NCI-H446 (cell line): ENCODE results near the gene NOP10.
"Not testable (repeated sequence)": the region's sequence is repeated elsewhere in the genome, so short reads cannot be mapped to it uniquely, and the experiment has no call there.

Source experiments
- DNase-seq, 2 experiments: peaks; one replicate each; lab custom pipeline; 2025; lab: John Stamatoyannopoulos, UW

NOP10 gene

DNA sequence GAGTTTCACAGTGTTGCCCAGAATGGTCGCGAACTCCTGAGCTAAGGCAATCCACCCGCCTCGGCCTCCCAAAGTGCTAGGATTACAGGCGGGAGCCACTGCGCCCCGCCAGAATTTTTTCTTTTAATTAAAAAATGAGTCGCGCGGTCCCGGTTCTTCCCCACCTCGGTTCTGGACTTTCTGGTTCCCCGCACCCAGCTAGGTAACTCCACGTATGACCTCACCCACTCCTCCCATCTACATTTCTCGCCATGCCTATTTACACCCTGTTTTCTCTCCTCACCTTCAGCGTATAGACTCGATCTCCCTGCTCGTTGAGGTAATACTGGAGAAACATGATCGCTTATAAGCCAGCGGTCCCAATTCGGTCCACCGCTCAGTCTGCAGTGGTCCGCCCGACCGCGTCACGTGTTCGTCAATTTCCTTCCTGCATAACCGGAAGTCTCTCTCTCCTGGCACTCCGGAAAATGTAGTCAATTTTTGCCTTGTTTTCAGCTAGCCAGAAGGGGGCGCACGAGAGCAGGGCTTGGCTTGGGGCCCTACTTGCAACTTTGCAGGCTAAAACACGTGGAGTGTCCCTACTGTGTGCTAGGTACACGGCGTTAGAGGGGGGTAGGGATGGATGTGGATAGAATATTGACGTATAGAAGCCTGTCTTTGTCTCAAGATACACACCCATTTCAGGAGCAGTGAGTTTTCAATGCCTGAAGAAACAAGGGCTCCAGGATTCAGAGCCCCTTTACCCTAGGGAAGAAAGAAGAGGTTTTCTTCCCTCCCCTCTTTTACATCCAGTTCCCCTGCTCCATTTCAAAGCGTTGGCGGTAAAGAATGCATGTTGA lies at the start of gene NOP10, which contains the start of gene NUTM1:
Gene NOP10 (minus strand): TSS at position 400 of the 839 bp plus-strand sequence. CDS start 63 bp downstream, at position 337.
Gene NUTM1 (plus strand): TSS at position 579 of the 839 bp plus-strand sequence. CDS start 382 bp downstream, outside the sequence.
- DNase-seq = peak; percentile 67 to 90

DNA sequence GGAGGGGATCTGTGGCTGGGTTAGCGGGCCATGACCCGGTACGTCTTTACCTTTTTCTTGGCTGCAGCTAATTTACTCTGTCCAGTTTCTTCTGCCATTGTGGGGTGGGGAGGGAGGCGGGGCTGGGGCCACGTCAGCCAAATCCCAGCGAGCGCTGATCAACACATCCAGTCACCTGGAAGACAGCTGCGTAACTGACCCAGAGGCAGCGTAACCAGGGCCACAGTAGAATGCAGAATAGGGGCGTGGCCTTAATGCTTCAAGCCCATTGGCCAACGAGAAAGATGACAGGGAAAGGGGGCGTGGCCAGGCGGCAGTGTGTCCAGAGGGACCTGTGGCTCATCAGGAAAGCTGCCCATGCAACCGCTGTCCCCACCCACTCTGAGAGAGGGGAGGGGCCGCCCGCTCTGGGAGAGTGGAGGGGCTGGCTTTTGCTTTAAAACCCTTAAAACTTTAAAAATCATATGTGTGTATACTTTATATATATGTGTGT lies 46.7 kb upstream of the NOP10 start:
- DNase-seq = not testable (repeated sequence)

DNA sequence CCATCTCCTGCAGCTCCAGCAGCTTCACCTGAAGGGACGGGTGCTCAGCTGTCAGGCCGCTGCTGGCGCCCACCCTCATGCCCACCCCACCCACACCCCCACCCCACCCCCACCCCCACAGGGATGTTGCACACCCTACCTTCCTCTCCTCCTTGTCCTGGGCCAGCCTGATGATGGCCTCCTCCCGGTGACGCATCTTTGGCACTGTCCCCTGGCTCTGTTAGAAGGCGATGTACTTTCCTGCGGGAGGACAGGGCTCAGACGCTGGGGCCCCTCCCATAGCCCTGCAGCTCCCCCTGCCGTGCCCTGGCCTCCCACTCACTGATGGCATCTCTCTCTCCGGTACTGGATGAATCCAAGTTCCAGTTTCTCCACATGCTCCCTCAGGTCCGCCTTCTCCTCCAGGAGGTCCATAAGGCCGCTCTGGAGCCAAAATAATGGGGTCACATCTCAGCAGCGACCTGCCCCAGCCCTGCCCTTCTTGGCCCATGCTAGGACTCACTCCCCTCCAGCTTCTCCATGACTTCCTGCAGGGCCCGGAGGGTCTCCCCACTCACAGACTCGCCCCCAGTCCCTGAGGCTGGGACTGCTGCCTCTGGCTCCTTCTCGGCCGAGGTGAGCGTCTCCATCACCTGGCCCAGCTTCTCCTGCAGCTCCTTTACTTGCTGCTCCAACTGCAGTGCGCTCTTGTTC lies 39.0 kb upstream of the NOP10 start:
- not testable (repeated sequence) for DNase-seq

DNA sequence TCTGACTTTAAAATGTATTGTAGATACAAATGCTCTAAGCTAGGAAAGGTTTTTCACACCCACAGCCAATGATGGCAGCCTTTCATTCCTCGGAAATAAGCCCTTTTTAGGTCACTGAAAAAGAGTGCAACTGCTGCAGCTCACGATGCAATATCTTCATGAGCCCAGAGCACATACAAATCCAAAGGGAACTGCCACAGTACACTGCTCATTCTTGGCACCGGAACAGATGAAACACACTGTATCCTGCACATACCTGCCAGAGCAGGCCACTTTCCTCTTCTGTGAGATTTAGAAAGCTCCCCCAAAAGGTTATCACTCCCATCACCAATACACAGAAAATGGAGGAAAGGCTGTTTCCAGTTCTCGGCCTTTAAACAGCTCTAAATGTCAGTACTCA lies 37.6 kb upstream of the NOP10 start:
- not testable (repeated sequence) for DNase-seq

DNA sequence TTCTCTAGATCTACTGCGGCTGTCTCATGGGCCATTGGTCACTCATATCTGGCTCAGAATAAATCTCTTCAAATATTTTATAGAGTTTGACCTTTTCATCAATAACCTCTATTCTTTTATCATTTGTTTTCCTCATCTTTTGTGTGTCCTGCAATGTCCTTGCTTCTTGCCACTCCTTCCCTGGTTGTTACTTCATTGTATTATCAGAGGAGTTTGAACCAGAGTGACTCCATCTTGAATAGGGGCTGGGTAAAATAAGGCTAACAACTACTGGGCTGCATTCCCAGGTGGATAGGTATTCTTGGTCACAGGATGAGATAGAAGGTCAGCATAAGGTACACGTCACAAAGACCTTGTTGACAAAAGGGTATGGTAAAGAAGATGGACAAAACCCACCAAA lies 33.9 kb upstream of the NOP10 start:
- DNase-seq = no peak

DNA sequence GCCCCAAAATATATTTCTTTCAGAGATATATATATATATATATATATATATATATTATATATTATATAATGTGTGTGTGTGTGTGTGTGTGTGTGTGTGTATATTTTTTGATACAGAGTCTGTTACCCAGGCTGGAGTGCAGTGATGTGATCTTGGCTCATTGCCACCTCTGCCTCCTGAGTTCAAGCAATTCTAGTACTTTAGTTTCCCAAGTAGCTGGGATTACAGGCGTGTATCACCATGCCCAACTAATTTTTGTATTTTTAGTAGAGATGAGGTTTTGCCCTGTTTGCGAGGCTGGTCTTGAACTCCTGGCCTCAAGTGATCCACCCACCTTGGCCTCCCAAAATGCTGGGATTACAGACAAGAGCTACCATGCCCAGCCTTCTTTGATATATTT lies 32.6 kb upstream of the NOP10 start:
- DNase-seq = not testable (repeated sequence)

DNA sequence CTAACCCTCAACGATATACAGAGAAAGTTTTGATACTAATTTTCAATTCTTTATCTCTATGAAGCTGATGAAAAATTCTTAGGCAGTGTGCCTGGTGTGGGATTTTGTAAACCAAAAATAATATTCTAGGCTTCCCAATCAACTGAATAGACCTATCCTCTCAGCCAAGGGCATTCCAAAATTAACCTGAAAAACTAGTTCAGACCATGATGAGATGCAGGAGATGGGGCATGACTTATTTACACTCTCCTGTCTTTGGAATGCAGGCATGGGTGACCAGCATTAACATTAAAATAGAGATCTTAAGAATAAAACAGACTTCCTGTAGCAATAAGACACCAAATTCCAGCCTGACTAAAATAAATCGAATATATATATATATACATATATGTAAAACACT lies 31.9 kb upstream of the NOP10 start:
- DNase-seq = no peak

DNA sequence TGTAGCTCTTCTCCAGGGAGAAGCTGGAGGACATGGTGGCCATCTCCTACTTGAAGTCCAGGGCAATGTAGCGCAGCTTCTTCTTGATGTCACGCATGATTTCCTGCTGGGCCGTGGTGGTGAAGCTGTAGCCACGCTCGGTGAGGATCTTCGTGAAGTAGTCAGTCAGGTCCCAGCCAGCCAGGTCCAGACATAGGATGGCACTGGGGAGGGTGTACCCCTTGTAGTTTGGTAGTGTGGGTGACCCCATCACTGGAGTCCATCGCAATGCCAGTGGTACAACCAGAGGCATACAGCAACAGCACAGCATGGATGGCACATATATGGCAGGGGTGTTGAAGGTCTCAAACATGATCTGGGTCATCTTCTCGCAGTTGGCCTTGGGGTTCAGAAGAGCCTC lies 31.0 kb upstream of the NOP10 start:
- DNase-seq = no peak

DNA sequence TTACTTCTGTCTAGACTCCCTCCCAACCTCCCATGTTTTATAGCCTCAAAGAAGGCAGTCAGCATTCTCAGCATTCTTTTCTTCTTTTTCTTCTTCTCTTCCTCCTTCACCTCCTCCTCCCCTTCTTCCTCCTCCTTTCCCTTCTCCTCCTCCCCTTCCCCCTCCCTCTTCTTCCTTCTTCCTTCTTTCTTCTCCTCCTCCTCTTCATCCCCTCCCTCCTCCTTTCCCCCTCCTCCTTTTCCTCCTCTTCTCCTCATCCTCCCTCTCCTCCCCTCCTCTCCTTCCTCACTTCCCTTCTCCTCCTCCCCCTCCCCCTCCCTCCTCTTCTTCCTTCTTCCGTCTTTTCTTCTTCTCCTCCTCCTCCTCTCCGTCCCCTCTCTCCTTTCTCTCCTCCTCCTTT lies 27.7 kb upstream of the NOP10 start:
- no peak for DNase-seq

DNA sequence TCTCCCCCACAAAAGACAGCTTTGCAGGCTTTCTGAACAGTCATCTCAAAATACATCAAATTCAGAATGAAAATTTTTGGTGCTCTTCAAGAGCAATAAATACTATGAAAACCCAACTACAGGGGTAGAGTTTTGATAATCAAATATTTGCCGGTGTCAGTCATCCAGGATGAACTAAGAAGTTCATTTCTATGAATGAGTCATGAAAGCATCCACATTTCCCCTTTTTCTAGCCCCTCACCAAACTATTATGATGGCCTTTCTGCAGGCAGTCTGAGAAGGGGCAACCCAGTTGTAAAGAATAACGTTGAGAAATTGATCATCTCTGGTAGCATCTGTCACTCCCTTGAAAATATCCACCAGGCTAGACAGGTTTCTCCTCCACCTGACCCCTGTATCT lies 27.2 kb upstream of the NOP10 start:
- no peak for DNase-seq

DNA sequence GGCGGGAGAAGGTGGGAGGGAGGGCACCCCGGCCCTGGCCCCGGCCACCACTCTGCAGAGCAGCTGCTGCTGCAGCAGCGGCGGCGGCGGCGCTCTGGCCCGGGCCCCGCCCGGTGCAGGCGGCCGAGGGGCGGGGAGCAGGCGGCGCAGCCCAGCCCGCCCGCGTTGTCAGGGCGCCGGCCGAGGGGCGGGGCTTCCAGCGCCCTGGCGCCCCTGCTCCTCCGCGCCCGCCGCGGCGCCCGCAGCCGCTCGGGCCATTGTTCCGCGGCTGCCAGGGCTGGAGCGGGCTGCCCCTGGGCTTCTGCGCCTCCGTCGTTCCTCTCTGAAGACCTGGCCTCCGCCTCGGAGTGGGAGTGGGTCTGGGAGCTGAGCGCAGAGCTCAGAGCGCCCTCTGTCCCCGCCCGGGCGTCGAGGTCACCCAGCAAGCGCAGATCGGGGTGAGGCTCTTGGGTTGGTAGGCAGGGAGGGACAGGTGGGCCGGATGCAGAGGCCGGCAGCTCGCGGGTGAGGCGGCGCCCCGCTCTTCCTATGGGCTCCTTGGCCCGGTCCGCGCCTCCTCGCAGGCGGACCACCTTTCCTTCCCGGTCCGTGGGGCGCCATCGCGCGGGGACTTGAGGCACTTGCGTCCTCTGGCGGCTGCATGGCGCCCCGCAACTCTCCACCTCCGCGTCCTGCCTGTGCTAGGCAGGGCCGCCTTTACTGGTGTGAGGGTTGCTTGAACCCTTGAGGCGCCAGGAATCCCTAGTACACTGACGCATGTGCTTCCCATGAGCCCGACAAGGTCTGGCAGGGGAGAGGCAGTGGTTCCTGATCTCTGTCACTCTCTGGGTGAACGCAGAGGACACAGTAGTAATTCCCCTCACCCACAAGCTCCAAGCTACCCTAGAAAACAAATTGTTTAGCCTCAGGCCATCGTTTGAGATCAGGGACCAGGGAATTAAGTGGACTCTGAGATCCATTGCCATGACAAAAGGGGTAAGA lies 24.5 kb upstream of the NOP10 start, which contains the start of gene LPCAT4:
Gene LPCAT4 (minus strand): TSS at position 96 of the 981 bp plus-strand sequence. CDS start 96 bp downstream, outside the sequence.
- DNase-seq = peak; percentile 48 to 77

DNA sequence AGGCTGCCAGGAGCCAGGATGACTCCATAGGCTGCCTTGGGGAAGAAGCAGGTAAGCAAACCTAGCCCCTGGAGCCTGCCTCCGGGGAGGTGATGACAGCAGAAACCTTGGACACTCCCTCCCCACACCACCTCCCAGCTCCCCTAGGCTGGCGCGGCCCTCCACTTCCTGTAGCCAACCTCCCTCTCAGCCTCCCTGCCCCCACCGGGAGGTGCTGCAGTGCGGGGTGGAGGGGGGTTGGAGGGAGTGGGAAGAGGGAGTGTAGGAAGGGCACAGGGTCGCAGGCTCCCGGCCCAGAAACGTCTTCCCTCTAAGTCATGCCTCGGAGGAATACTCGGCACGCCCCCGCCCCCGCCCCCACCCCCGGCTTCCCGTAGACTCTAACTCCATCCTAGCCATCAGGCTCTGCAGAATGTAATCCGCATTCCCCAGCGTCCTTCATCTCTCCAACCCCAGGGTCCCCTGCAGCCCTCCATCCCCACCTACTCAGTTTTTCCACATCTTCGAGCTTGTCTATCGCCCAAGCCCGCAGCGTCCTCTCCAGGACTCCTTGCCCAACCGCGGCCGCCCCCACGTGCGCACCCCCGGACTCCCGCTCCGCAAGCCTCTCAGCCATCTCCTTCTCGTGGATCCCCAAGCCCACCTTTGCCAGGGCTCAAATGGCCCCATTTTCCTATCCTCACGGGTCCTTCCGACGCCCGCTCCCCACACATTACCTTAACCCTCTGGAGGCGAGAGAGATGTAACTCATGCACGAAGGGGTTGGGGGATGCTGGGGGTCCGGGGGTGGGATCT lies 23.5 kb upstream of the NOP10 start:
- DNase-seq = peak in 1 of 2 experiments; percentile 19

DNA sequence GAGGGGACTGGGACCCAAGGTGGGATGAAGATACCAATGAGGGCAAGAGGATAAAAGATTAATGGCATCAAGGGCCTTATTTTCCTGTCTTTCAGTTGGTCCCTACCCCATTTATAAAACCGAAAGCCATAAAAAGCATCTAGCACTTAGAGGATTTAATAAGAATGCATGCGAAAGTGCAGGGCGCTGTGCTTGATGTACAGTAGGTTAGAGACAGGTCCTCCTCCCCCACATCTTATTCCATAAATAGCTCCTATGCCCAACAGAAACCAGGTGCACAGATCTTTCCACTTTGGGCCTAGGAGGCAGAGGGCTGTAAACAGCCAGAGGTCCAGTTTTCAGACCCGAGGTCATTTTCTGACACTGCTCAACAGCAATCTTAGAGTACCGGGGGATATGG lies 22.9 kb upstream of the NOP10 start:
- DNase-seq = no peak

DNA sequence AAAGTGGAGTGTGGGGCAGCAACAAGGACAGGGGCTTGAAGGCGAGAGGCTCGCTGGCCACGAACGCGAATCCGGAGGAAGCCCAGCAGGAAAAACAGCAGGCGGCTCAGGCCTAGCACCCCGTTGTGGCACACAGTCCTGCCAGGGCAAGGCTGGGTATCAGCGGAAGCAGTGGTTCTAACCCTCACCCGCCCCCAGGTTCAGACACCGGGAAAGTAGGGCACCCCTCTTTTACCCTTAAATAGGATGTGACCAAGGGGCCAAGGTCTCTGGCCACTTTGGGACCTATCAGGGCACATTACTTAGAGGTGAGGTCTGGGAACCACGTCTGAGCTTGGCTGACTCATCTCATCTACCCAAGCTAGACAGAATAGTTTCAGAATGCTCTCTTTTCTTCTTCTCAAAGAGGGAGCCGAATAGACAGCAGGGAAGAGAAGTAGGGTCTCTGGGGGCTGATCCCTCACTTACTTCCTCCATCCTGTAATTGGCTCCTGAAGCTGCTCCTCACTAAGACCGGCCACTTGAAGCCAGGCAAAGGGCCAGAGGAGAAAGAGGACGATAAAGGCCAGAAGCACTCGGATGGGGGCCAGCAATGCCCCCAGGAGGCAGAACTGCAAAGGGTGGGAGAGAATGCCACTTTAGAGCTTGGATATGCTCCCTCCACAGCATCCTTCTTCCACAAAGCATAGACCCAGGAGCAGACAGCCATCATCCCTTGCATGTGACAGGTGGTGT lies 22.3 kb upstream of the NOP10 start:
- no peak for DNase-seq

DNA sequence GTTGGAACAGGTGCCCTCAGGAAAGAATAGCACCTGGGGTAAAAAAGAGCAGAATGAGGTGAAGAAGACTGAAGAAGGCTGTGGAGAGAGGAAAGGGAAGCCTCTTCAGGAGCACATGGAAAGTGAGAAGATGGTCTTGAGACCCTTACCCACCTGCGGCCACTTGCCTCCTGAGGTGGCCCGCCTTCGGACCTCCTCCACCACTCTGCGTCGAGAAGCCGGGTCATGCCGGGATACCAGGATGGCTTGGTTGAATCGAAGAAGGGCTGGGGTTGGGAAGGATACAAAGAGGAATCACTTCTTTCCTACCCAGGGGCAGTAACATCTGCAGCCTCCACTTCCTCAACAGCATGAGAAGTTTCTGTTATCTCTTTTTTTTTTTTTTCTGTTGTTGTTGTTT lies 21.1 kb upstream of the NOP10 start:
- no peak for DNase-seq

DNA sequence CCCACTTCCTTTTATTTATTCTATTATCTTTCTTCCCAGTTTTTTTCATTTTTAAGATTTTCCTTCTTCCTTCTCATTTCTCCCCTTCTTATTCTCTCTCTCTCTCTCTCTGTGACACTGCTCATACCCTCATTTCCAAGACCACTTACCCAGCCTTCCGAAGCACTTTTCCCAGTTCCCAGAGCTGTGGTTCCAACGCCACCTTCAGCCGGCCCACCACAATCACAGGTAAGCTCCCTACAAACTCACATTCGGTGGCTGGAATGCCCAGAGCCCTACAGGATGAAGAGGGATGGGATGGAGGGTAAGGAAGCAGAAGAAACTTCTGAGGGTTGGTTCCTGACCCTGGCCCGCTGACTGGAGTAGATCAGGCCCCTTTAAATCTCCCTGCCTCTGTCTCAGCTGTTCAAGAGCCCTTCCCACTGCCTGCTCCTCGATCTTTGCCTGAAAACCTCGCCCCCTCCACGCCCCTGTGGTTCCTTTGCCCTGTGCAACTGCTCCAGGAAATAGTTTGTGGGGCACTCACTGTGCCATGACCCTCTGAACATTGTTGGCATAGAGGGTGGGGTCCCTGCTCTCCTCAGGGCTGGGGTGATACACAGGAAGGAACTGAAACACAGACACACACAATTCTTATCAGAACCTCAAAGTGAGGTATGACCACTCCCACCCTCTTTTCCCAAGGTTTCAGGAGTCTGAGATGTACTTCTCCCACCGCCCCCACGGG lies 19.3 kb upstream of the NOP10 start:
- DNase-seq = no peak

DNA sequence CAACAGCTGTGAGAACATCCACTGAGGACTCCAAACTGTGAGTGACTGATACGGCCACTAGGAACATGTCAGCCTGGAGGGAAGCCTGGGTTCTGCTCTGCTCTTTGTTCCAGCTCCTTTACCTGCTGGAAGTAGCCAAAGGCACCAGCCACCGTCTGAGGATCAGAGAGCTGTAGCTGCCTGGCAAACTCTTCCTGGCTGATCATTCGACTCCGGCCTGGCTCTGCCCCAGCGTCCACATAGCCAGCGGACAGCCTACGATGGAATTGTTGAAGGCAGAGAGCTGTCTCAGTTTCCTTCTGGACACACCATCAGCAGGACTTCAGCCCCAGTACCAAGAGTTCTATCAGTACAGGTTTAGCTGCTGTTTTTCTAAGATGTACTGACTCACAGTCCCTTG lies 18.3 kb upstream of the NOP10 start:
- DNase-seq = no peak

DNA sequence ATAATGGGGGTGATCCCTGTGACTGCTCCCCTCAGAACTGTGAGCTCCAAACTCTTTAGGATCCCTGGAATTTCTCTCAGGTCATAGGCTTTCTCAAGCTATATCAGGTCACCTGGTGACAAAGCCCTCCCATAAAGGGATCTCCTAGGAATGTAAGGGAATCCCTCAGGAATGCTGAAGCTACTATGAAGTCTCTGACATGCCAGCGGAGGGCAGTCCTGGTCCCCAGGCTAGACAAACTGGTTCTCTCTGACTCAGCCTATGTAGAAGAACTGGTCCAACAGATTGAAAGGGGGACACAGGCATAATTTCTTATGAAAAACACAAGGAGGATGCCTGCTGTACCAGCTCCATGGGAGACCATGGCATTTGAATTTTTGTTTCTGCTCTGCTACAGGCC lies 17.4 kb upstream of the NOP10 start:
- DNase-seq = no peak

DNA sequence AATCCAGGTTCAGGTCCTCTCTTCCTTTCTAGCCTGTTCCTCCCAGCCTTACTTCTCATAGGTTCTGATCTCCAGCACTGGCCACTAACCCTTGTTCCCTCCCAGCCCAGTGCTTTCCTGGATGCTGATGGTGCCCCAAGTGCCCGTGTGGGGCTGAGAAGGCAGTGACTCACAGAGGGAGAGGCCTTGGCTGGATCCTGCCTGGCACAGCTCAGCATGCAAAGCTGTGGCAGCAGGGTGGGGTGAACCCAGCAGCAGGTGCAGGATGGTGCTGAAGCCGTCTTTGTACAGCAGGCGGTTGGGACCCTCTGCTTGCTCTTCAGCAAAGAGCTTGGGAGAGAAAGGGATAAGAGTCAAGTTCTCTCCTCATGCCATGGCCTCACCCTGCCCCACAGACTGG lies 16.5 kb upstream of the NOP10 start:
- DNase-seq = no peak
